HepG2 (cell line): ENCODE measurements around the gene PBX2. TPM values are rescaled to one million over a fixed set of nuclear protein-coding genes. Genes with fewer than 3 reads are reported as not detected.

ENCODE experiments used
- ELF1 ChIP-seq: sonication (generic); formaldehyde crosslinking; IDR thresholded peaks from 2 replicates; pipeline ENCODE4 v1.4.0; 2020; ENCODE audit warnings: missing genetic modification reagents
- MXI1 ChIP-seq: IDR thresholded peaks from 3 replicates; pipeline ENCODE4 v1.6.1; 2012; ENCODE audit warnings: low read depth, low read length, inconsistent platforms, borderline replicate concordance
- PPARG ChIP-seq: conservative IDR thresholded peaks from 2 replicates; pipeline ENCODE4 v1.6.1; 2016; ENCODE audit warnings: missing biosample characterization, missing genetic modification reagents
- SAP130 ChIP-seq: IDR thresholded peaks from 2 replicates; pipeline ENCODE4 v1.6.1; 2016; ENCODE audit warnings: low read depth
- ZNF709 ChIP-seq: sonication (generic); formaldehyde crosslinking; IDR thresholded peaks from 2 replicates; pipeline ENCODE4 v1.5.0; 2020; ENCODE audit warnings: mild to moderate bottlenecking, missing genetic modification reagents
- ZNF891 ChIP-seq: sonication (generic); formaldehyde crosslinking; IDR thresholded peaks from 2 replicates; pipeline ENCODE4 v1.5.0; 2020; ENCODE audit warnings: mild to moderate bottlenecking, missing genetic modification reagents
- polyA plus RNA-seq, 8 experiments: library from polyadenylated mRNA; depleted of rRNA in 3 of 8; stranded (reverse) in 7 of 8; unstranded in 1 of 8; fragments of >200 nt; fragmentation: Illumina TruSeq in 4 of 8; extraction: Trizol in 4 of 8; gene quantifications; 2 replicates each; pipeline versions ENCODE4 v1.2.1 to v1.2.3, GENCODE V29; 2011 to 2016; ENCODE audit warnings: low read depth in 4 of 8, missing spikeins in 1 of 8, mixed read lengths in 1 of 8; ENCODE audit not compliant: insufficient read depth in 1 of 8
- total RNA-seq, 5 experiments: library from RNA; depleted of rRNA; stranded (reverse); fragments of >200 nt; fragmentation: Illumina TruSeq; extraction: Trizol; gene quantifications; 2 replicates each; pipeline ENCODE4 v1.2.3, GENCODE V29; 2016; ENCODE audit warnings: low read depth in 1 of 5
- TF ChIP-seq, protein P1 (sequence below): sonication (generic); formaldehyde crosslinking; IDR thresholded peaks from 2 replicates; pipeline ENCODE4 v1.5.0; 2020; ENCODE audit warnings: mild to moderate bottlenecking, missing genetic modification reagents, borderline replicate concordance
- TF ChIP-seq, protein P2 (sequence below): sonication (generic); formaldehyde crosslinking; IDR thresholded peaks from 2 replicates; pipeline ENCODE4 v1.8.1; 2022; ENCODE audit warnings: low read depth, mild to moderate bottlenecking, missing genetic modification reagents
- TF ChIP-seq, protein P3 (sequence below): sonication (generic); formaldehyde crosslinking; IDR thresholded peaks from 2 replicates; pipeline ENCODE4; 2020; ENCODE audit warnings: missing genetic modification reagents, mild to moderate bottlenecking, borderline replicate concordance
- TF ChIP-seq, protein P4 (sequence below): sonication (generic); formaldehyde crosslinking; IDR thresholded peaks from 2 replicates; pipeline ENCODE4 v1.4.0; 2020; ENCODE audit warnings: missing genetic modification reagents, mild to moderate bottlenecking, borderline replicate concordance

Gene PBX2
- total and polyA plus RNA-seq, 2 of the 13 experiments (the other 11 are each of a cell fraction or from before 2014, with no cell fraction given) = 42.3 to 77.8 TPM

DNA sequence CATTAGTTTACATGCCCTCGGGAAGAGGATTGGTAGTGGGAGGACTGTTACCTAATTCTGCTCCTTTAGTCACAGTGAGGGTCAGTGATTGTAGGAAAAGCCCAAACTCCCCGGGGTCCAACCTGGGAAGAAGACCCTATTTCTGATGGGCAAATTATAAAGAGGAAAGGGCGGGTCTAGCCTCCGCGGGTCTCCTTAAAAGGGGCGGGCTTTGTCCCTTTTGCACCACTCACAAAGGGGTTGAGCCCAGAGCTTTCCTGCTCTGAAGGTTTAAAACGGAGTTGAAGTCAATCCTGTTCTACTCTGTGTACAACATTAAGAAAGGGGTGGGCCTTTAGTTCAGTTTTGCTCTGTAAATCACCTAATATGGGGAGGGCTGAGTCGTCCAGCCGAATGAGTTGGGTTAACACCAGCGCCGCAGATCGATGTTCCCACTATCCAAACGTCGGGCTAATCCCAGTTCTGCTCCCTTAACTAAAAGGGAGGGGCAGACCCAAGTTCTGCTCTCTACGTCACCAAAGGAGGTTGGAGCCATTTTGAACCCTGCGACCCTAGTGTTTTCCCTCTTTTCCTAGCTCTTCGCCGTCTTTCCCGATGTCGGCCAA, 12.7 kb downstream of the PBX2 start (continued):
- TF ChIP-seq, protein P1, sequence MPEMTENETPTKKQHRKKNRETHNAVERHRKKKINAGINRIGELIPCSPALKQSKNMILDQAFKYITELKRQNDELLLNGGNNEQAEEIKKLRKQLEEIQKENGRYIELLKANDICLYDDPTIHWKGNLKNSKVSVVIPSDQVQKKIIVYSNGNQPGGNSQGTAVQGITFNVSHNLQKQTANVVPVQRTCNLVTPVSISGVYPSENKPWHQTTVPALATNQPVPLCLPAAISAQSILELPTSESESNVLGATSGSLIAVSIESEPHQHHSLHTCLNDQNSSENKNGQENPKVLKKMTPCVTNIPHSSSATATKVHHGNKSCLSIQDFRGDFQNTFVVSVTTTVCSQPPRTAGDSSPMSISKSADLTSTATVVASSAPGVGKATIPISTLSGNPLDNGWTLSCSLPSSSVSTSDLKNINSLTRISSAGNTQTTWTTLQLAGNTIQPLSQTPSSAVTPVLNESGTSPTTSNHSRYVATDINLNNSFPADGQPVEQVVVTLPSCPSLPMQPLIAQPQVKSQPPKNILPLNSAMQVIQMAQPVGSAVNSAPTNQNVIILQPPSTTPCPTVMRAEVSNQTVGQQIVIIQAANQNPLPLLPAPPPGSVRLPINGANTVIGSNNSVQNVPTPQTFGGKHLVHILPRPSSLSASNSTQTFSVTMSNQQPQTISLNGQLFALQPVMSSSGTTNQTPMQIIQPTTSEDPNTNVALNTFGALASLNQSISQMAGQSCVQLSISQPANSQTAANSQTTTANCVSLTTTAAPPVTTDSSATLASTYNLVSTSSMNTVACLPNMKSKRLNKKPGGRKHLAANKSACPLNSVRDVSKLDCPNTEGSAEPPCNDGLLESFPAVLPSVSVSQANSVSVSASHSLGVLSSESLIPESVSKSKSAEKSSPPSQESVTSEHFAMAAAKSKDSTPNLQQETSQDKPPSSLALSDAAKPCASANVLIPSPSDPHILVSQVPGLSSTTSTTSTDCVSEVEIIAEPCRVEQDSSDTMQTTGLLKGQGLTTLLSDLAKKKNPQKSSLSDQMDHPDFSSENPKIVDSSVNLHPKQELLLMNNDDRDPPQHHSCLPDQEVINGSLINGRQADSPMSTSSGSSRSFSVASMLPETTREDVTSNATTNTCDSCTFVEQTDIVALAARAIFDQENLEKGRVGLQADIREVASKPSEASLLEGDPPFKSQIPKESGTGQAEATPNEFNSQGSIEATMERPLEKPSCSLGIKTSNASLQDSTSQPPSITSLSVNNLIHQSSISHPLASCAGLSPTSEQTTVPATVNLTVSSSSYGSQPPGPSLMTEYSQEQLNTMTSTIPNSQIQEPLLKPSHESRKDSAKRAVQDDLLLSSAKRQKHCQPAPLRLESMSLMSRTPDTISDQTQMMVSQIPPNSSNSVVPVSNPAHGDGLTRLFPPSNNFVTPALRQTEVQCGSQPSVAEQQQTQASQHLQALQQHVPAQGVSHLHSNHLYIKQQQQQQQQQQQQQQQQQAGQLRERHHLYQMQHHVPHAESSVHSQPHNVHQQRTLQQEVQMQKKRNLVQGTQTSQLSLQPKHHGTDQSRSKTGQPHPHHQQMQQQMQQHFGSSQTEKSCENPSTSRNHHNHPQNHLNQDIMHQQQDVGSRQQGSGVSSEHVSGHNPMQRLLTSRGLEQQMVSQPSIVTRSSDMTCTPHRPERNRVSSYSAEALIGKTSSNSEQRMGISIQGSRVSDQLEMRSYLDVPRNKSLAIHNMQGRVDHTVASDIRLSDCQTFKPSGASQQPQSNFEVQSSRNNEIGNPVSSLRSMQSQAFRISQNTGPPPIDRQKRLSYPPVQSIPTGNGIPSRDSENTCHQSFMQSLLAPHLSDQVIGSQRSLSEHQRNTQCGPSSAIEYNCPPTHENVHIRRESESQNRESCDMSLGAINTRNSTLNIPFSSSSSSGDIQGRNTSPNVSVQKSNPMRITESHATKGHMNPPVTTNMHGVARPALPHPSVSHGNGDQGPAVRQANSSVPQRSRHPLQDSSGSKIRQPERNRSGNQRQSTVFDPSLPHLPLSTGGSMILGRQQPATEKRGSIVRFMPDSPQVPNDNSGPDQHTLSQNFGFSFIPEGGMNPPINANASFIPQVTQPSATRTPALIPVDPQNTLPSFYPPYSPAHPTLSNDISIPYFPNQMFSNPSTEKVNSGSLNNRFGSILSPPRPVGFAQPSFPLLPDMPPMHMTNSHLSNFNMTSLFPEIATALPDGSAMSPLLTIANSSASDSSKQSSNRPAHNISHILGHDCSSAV (CRISPR knock-in tag) = 0 out of 2 replicates have a peak, but pooled peaks have one; percentile 63
- TF ChIP-seq, protein P2, sequence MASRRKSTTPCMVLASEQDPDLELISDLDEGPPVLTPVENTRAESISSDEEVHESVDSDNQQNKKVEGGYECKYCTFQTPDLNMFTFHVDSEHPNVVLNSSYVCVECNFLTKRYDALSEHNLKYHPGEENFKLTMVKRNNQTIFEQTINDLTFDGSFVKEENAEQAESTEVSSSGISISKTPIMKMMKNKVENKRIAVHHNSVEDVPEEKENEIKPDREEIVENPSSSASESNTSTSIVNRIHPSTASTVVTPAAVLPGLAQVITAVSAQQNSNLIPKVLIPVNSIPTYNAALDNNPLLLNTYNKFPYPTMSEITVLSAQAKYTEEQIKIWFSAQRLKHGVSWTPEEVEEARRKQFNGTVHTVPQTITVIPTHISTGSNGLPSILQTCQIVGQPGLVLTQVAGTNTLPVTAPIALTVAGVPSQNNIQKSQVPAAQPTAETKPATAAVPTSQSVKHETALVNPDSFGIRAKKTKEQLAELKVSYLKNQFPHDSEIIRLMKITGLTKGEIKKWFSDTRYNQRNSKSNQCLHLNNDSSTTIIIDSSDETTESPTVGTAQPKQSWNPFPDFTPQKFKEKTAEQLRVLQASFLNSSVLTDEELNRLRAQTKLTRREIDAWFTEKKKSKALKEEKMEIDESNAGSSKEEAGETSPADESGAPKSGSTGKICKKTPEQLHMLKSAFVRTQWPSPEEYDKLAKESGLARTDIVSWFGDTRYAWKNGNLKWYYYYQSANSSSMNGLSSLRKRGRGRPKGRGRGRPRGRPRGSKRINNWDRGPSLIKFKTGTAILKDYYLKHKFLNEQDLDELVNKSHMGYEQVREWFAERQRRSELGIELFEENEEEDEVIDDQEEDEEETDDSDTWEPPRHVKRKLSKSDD (CRISPR knock-in tag) = peak; percentile 80; the same call in 1 of the 2 replicates
- TF ChIP-seq ZNF709 (peak; percentile 54; the same call in 1 of the 2 replicates), SAP130 (CRISPR knock-in tag) (0 out of 2 replicates have a peak, but pooled peaks have one; percentile 6), ELF1 (CRISPR knock-in tag) (no peak), PPARG (peak; percentile 27; the same call in 1 of the 2 replicates), ZNF891 (CRISPR knock-in tag) (peak; percentile 18; the same call in 1 of the 2 replicates), MXI1 (no peak)
- TF ChIP-seq, protein P3, sequence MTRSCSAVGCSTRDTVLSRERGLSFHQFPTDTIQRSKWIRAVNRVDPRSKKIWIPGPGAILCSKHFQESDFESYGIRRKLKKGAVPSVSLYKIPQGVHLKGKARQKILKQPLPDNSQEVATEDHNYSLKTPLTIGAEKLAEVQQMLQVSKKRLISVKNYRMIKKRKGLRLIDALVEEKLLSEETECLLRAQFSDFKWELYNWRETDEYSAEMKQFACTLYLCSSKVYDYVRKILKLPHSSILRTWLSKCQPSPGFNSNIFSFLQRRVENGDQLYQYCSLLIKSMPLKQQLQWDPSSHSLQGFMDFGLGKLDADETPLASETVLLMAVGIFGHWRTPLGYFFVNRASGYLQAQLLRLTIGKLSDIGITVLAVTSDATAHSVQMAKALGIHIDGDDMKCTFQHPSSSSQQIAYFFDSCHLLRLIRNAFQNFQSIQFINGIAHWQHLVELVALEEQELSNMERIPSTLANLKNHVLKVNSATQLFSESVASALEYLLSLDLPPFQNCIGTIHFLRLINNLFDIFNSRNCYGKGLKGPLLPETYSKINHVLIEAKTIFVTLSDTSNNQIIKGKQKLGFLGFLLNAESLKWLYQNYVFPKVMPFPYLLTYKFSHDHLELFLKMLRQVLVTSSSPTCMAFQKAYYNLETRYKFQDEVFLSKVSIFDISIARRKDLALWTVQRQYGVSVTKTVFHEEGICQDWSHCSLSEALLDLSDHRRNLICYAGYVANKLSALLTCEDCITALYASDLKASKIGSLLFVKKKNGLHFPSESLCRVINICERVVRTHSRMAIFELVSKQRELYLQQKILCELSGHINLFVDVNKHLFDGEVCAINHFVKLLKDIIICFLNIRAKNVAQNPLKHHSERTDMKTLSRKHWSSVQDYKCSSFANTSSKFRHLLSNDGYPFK (CRISPR knock-in tag) = no peak
- TF ChIP-seq, protein P4, sequence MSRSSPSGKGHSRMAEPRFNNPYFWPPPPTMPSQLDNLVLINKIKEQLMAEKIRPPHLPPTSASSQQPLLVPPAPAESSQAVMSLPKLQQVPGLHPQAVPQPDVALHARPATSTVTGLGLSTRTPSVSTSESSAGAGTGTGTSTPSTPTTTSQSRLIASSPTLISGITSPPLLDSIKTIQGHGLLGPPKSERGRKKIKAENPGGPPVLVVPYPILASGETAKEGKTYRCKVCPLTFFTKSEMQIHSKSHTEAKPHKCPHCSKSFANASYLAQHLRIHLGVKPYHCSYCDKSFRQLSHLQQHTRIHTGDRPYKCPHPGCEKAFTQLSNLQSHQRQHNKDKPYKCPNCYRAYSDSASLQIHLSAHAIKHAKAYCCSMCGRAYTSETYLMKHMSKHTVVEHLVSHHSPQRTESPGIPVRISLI (CRISPR knock-in tag) = no peak
